Measurements from ENCODE around the gene CASKIN2. TPM values are rescaled to one million over a fixed set of nuclear protein-coding genes. Genes with fewer than 3 reads are reported as not detected.

The CASKIN2 gene
- total and polyA plus RNA-seq, 10 of the 15 experiments (the other 5 are each of a cell fraction or from before 2014, with no cell fraction given), result 0.02 to 2.7 (median 0.44) TPM; not detected in 1

GRCh38 chr17:75473246-75473645, 42.1 kb downstream of the CASKIN2 start:
- 100% methylated on average over 2 of the region's 2 CpGs for WGBS (ENCODE audit: insufficient coverage, insufficient replicate concordance, low lambda C conversion rate, missing lambda C conversion rate)
- Histone ChIP-seq H4K20me1 (ENCODE audit: control insufficient read depth, insufficient read depth) (no peaks in the 10 kb centered on the region), H3K79me2 (ENCODE audit: control insufficient read depth, insufficient read depth, low read length) (no peaks in the 10 kb centered on the region), H2AFZ (ENCODE audit: control insufficient read depth, low read depth, low read length) (no peak overlapping the region), H3K36me3 (ENCODE audit: control insufficient read depth in 2 of 2, insufficient read depth in 2 of 2, low read length in 1 of 2) (peaks cover 6 to 12% of the 10 kb centered on the region in 2 experiments; a peak in 3 of 4 replicates), H3K4me3 (no peak overlapping the region), H3K9me3 (replicated peaks; ENCODE audit: control insufficient read depth, insufficient read depth, low read length) (no peaks in the 10 kb centered on the region), H3K4me2 (ENCODE audit: control insufficient read depth, insufficient read depth) (no peak overlapping the region), H3K4me1 (ENCODE audit: control insufficient read depth, insufficient read depth, low read length) (no peaks in the 10 kb centered on the region), H3K27me3 (replicated peaks in 1 of 2; ENCODE audit: control insufficient read depth in 2 of 2, insufficient read depth in 2 of 2, low read length in 1 of 2) (no peaks in the 10 kb centered on the region), H3K27ac (ENCODE audit: control insufficient read depth, insufficient read depth) (no peak overlapping the region), H3K9ac (ENCODE audit: control insufficient read depth, insufficient read depth, low read length) (no peak overlapping the region)
- ChIA-PET SMC1A (ENCODE audit: uncharacterized antibody, unreplicated experiment) (no interaction called here), RAD21 (ENCODE audit: unreplicated experiment) (interaction anchor here (0.5 kb wide), 1 partner anchor 10 kb away, joined by 4 read pairs; no protein-coding TSS in a partner anchor), POLR2A (interaction anchor here (0.6 kb wide), 1 partner anchor 18 kb away, joined by 3 read pairs; no protein-coding TSS in a partner anchor), CTCF (interaction anchor here (1.2 kb wide), 1 partner anchor 128 kb away, joined by 4 read pairs; no protein-coding TSS in a partner anchor)
- ATAC-seq (no peak), FAIRE-seq (no peak), DNase-seq (ENCODE audit: low read depth, low spot score) (no peak)
- intact Hi-C loops (cut with micrococcal nuclease; ENCODE audit: unreplicated experiment) (no loop called here), in situ Hi-C loops (cut with MboI) (no loop called here)
- no peak for TF ChIP-seq ZNF217 (IDR thresholded peaks at IDR 0.05)
- BruUV-seq (replicated peaks), result no TSS peak

- no peak overlapping the region for H3K9ac ChIP-seq (ENCODE audit: control insufficient read depth, insufficient read depth, low read length)
- H2AFZ ChIP-seq (ENCODE audit: control insufficient read depth, low read depth, low read length), result no peak overlapping the region
- 75% methylated on average over 4 of the region's 4 CpGs for WGBS (ENCODE audit: insufficient coverage, insufficient replicate concordance, low lambda C conversion rate, missing lambda C conversion rate)
- no peak overlapping the region for H3K4me3 ChIP-seq
- no peak for ATAC-seq
- ChIA-PET RAD21 (ENCODE audit: unreplicated experiment) (no interaction called here), POLR2A (interaction anchor here (1.1 kb wide), 1 partner anchor 16 kb away, joined by 3 read pairs; no protein-coding TSS in a partner anchor), CTCF (no interaction called here), SMC1A (ENCODE audit: uncharacterized antibody, unreplicated experiment) (no interaction called here)
- H3K4me2 ChIP-seq (ENCODE audit: control insufficient read depth, insufficient read depth), result no peak overlapping the region
- H4K20me1 ChIP-seq (ENCODE audit: control insufficient read depth, insufficient read depth), result no peaks in the 10 kb centered on the region
- H3K27ac ChIP-seq (ENCODE audit: control insufficient read depth, insufficient read depth), result no peak overlapping the region
- peaks cover 6 to 12% of the 10 kb centered on the region in 2 experiments; a peak in 3 of 4 replicates for H3K36me3 ChIP-seq (ENCODE audit: control insufficient read depth in 2 of 2, insufficient read depth in 2 of 2, low read length in 1 of 2)
- no peaks in the 10 kb centered on the region for H3K27me3 ChIP-seq (replicated peaks in 1 of 2; ENCODE audit: control insufficient read depth in 2 of 2, insufficient read depth in 2 of 2, low read length in 1 of 2)
- no peak for DNase-seq (ENCODE audit: low read depth, low spot score)
- no peaks in the 10 kb centered on the region for H3K9me3 ChIP-seq (replicated peaks; ENCODE audit: control insufficient read depth, insufficient read depth, low read length)
- no peaks in the 10 kb centered on the region for H3K4me1 ChIP-seq (ENCODE audit: control insufficient read depth, insufficient read depth, low read length)
- FAIRE-seq, result no peak
- no TSS peak for BruUV-seq (replicated peaks)
- intact Hi-C loops (cut with micrococcal nuclease; ENCODE audit: unreplicated experiment) (no loop called here), in situ Hi-C loops (cut with MboI) (no loop called here)
- H3K79me2 ChIP-seq (ENCODE audit: control insufficient read depth, insufficient read depth, low read length), result no peaks in the 10 kb centered on the region
- TF ChIP-seq ZNF24 (IDR thresholded peaks at IDR 0.05), result no peak
- TF ChIP-seq JUNB (IDR thresholded peaks at IDR 0.05), result no peak
- TF ChIP-seq NFIC (IDR thresholded peaks at IDR 0.05; ENCODE audit: low read depth, low read length), result no peak
- no peak for TF ChIP-seq PRDM15 (CRISPR knock-in tag; IDR thresholded peaks at IDR 0.05)
- no peak for TF ChIP-seq GABPA (IDR thresholded peaks at IDR 0.05; ENCODE audit: low read depth)
- TF ChIP-seq ATF3 (IDR thresholded peaks at IDR 0.05; ENCODE audit: borderline replicate concordance, extremely low read depth, low read depth, low read length), result no peak
- no peak for TF ChIP-seq SPI1 (IDR thresholded peaks at IDR 0.05; ENCODE audit: borderline replicate concordance, insufficient read depth, low read depth, low read length)
- TF ChIP-seq KAT2A (conservative IDR thresholded peaks at IDR 0.05; ENCODE audit: control insufficient read depth, low read depth, low read length), result no peak
- no peak for TF ChIP-seq MLLT1 (IDR thresholded peaks at IDR 0.05)
- TF ChIP-seq TAF1 (IDR thresholded peaks at IDR 0.05; ENCODE audit: borderline replicate concordance, low read depth, low read length), result no peak
- no peak for TF ChIP-seq GATAD2B (conservative IDR thresholded peaks at IDR 0.05; ENCODE audit: low read depth)
- TF ChIP-seq EED (IDR thresholded peaks at IDR 0.05; ENCODE audit: low read depth), result no peak
Observed at GRCh38 chr17:75472119-75472518, 43.2 kb downstream of the CASKIN2 start.

Measured in GM12878 (cell line).